Smooth muscle cell of the umbilical artery (primary cell): ENCODE measurements around the gene STAC3. TPM values are rescaled to one million over a fixed set of nuclear protein-coding genes. Genes with fewer than 3 reads are reported as not detected.

Experiments
- total RNA-seq: library from RNA; depleted of rRNA; stranded (reverse); fragments of >200 nt; gene quantifications from 2 replicates; pipeline ENCODE4 v1.2.3, GENCODE V29; 2014

STAC3 gene
- total RNA-seq = not detected in 2 replicates

DNA sequence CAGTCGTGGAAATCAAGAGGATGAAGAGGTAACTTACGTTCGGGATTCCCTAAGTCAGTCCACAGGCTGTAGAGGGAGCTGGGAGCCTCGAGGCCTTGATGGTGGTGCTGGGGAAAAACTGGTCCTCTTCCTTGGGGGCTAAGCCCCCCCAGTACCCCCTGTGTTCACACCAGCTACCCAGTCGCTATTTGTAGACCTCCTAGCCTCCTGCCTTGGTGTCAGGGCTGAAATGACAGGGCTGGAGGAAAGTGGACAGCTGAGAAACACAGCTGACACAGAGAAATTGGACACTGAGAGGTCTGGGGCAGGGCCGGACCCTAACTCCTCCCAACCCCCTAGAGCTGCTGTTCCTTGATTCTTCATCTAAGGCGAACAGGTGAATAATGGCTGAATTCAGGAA is at the start of gene STAC3:
TSS of gene STAC3 (minus strand) at position 232 of the 400 bp plus-strand sequence. CDS start 1,551 bp downstream, outside the sequence.

GRCh38 chr12:57229634-57230380 is 21.2 kb downstream of the STAC3 start, which contains the start of gene SHMT2:
Gene SHMT2 (plus strand): TSS chr12:57229711. CDS start chr12:57229779, 68 bp downstream.

DNA sequence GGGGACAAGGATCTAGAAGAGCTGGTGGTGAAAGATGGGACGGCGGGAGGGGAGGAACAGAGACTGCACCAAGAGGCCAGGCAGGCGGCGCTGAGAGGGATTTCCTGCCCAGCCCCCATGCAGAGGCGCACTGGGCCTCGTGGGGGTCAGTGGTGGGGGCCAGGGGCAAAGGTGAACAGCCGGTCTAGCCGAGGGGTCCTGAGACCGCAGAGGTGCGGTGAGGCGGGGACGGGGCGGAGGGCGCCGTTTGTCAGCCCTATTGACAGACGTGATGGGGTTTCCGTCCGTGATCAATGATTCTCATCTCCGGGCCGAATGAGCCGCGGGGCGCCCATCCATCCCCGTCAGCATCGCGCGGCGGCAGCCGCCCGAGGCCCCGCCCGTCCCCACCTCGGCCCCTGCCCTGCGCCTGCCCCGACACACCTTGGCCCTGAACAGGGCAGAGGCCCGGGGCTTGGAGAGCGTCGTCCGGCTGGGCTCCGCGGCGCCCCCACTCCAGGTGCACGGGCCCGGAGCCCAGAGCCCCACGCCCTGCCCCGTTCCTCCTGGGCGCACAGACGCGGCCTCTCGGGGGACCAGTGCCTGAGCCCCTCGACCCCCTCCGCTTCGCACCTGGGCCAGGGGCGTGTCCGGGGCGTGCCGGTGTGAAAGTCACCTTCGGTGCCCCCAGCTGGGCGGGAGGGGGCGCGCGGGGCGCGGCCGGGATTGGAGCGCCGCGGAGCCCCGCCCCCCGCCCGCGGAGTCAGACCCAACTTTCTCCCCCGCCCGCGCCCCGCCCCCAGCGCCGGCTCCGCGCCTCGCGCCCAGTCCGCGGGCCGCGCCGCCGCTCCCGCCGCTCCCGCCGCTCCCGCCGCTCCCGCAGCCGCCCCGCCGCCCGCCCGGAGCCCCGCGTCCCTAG is 34.7 kb downstream of the STAC3 start, which contains the start of gene NXPH4:
TSS of gene NXPH4 (plus strand) at position 781 of the 898 bp plus-strand sequence. CDS start 176 bp downstream, outside the sequence.

Other genes with a start within 250 kb of the STAC3 start
- gene ZBTB39, start 244.6 kb downstream of the STAC3 start, total RNA-seq = 5.0 and 6.8 TPM in 2 replicates
- not detected in 2 replicates for gene TAC3, start 234.7 kb downstream of the STAC3 start, total RNA-seq
- gene MYO1A, start 201.1 kb downstream of the STAC3 start, total RNA-seq = not detected in 2 replicates
- gene NEMP1, start 172.4 kb downstream of the STAC3 start, total RNA-seq = 3.9 and 10.0 TPM in 2 replicates
- 23.5 and 60.4 TPM in 2 replicates for gene NAB2, start 162.1 kb downstream of the STAC3 start, total RNA-seq
- 36.8 and 54.3 TPM in 2 replicates for gene STAT6, start 139.8 kb downstream of the STAC3 start, total RNA-seq
- 617 and 769 TPM in 2 replicates for gene LRP1, start 122.7 kb downstream of the STAC3 start, total RNA-seq
- gene LRP1-AS, start 103.6 kb downstream of the STAC3 start, total RNA-seq = not detected in 2 replicates
- gene NXPH4, start 34.4 kb downstream of the STAC3 start, total RNA-seq = 12.5 and 13.9 TPM in 2 replicates
- gene SHMT2, start 21.5 kb downstream of the STAC3 start, total RNA-seq = 287 and 328 TPM in 2 replicates
- gene R3HDM2, start 179.9 kb upstream of the STAC3 start, total RNA-seq = 14.0 and 23.2 TPM in 2 replicates
- not detected in 2 replicates for gene INHBC, start 183.6 kb upstream of the STAC3 start, total RNA-seq
- 2.3 and 7.4 TPM in 2 replicates for gene INHBE, start 204.1 kb upstream of the STAC3 start, total RNA-seq
- 0.30 and 0.74 TPM in 2 replicates for gene GLI1, start 208.6 kb upstream of the STAC3 start, total RNA-seq
- 0.14 TPM in 1 of 2 replicates, not detected in the other for gene ARHGAP9, start 228.7 kb upstream of the STAC3 start, total RNA-seq
- 169 and 173 TPM in 2 replicates for gene MARS1, start 236.9 kb upstream of the STAC3 start, total RNA-seq